Thymus (tissue), 11 donors: ENCODE data around the gene OR5B21. TPM values are rescaled to one million over a fixed set of nuclear protein-coding genes. Genes with fewer than 3 reads are reported as not detected.

Experiments used
- DNase-seq, 9 donors: peaks; one replicate each; pipeline ENCODE4 v3.0.0-alpha.2; 2013; ENCODE audit warnings: low spot score in 9 of 9, low read depth in 6 of 9, missing footprints in 1 of 9
- H3K27ac ChIP-seq, 2 donors: one replicate each; pipeline ENCODE4 v1.5.1; 2013; ENCODE audit warnings: control low read depth in 1 of 2, low read depth in 1 of 2, low read length in 1 of 2, mild to moderate bottlenecking in 1 of 2, moderate library complexity in 1 of 2
- H3K27me3 ChIP-seq, 2 donors: one replicate each; pipeline ENCODE4 v1.5.1; 2013; ENCODE audit warnings: low read length in 1 of 2; ENCODE audit not compliant: control insufficient read depth in 2 of 2, insufficient read depth in 1 of 2
- H3K36me3 ChIP-seq, 2 donors: one replicate each; pipeline ENCODE4 v1.5.1; 2013; ENCODE audit warnings: low read length in 1 of 2, mild to moderate bottlenecking in 1 of 2, moderate library complexity in 1 of 2; ENCODE audit not compliant: control insufficient read depth in 2 of 2, insufficient read depth in 2 of 2
- H3K4me1 ChIP-seq, 2 donors: one replicate each; pipeline ENCODE4 v1.5.1; 2013; ENCODE audit warnings: low read length in 2 of 2; ENCODE audit not compliant: control insufficient read depth in 2 of 2, insufficient read depth in 2 of 2
- H3K4me3 ChIP-seq, 2 donors: one replicate each; pipeline ENCODE4 v1.5.1; 2013; ENCODE audit warnings: low read length in 2 of 2, control low read depth in 1 of 2, mild to moderate bottlenecking in 1 of 2
- H3K9me3 ChIP-seq, 2 donors: one replicate each; pipeline ENCODE4 v1.5.1; 2013; ENCODE audit warnings: low read length in 1 of 2, mild to moderate bottlenecking in 1 of 2; ENCODE audit not compliant: control insufficient read depth in 2 of 2, insufficient read depth in 1 of 2
- WGBS: extraction: QIAGEN DNeasy Blood & Tissue Kit; methylation state at CpG from one replicate; pipeline ENCODE4 v1.1.7; 2013; 5-methylcytosine and 5-hydroxymethylcytosine counted together
- polyA plus RNA-seq: library from polyadenylated mRNA; stranded (reverse); fragments of 200-250 nt; gene quantifications from one replicate; pipeline ENCODE4 v1.2.3, GENCODE V29; 2013
- total RNA-seq: library from RNA; stranded (reverse); fragments of 120-200 nt; gene quantifications from one replicate; pipeline ENCODE4 v1.2.4, GENCODE V29; 2013
- donor health status: healthy.

The OR5B21 gene
- total and polyA plus RNA-seq, 2 donors, result not detected

GRCh38 chr11:58465690-58466089, 42.2 kb downstream of the OR5B21 start:
- no peak for DNase-seq
- H3K36me3 ChIP-seq, result no peaks in the 10 kb centered on the region
- H3K4me3 ChIP-seq, result no peak overlapping the region
- H3K27me3 ChIP-seq, result no peaks in the 10 kb centered on the region
- no peak overlapping the region for H3K27ac ChIP-seq
- no peaks in the 10 kb centered on the region for H3K4me1 ChIP-seq
- 67% methylated on average over 3 of the region's 3 CpGs for WGBS
- no peaks in the 10 kb centered on the region for H3K9me3 ChIP-seq

Other genes with a start within 250 kb of the OR5B21 start
- gene OR10W1, start 239.8 kb downstream of the OR5B21 start, total RNA-seq, result not detected
- 0.02 TPM for gene OR10W1, start 239.8 kb downstream of the OR5B21 start, polyA plus RNA-seq
- not detected for gene OR5B17, start 149.0 kb downstream of the OR5B21 start, total RNA-seq
- gene OR5B17, start 149.0 kb downstream of the OR5B21 start, polyA plus RNA-seq, result not detected
- gene OR5B3, start 101.2 kb downstream of the OR5B21 start, total RNA-seq, result not detected
- gene OR5B3, start 101.2 kb downstream of the OR5B21 start, polyA plus RNA-seq, result not detected
- gene OR5B2, start 80.0 kb downstream of the OR5B21 start, total RNA-seq, result 0.09 TPM
- gene OR5B2, start 80.0 kb downstream of the OR5B21 start, polyA plus RNA-seq, result 0.02 TPM
- not detected for gene OR5B12, start 65.9 kb downstream of the OR5B21 start, total RNA-seq
- 0.07 TPM for gene OR5B12, start 65.9 kb downstream of the OR5B21 start, polyA plus RNA-seq
- gene LPXN, start 67.8 kb upstream of the OR5B21 start, total RNA-seq, result 67.5 TPM
- gene LPXN, start 67.8 kb upstream of the OR5B21 start, polyA plus RNA-seq, result 58.8 TPM
- 35.8 TPM for gene ZFP91, start 71.0 kb upstream of the OR5B21 start, total RNA-seq
- gene ZFP91, start 71.0 kb upstream of the OR5B21 start, polyA plus RNA-seq, result 20.2 TPM
- 0.66 TPM for gene CNTF, start 114.6 kb upstream of the OR5B21 start, total RNA-seq
- 0.16 TPM for gene CNTF, start 114.6 kb upstream of the OR5B21 start, polyA plus RNA-seq
- not detected for gene GLYAT, start 223.8 kb upstream of the OR5B21 start, total RNA-seq
- 0.18 TPM for gene GLYAT, start 223.8 kb upstream of the OR5B21 start, polyA plus RNA-seq